GM23248 (cell line): Measurements from ENCODE around the gene GBP6. TPM values are rescaled to one million over a fixed set of nuclear protein-coding genes. Genes with fewer than 3 reads are reported as not detected.
"Not testable (repeated sequence)": the region's sequence is repeated elsewhere in the genome, so short reads cannot be mapped to it uniquely, and the experiment has no call there.

Experiments used
- DNase-seq: peaks from one replicate; pipeline ENCODE4 v3.0.0-alpha.2; 2015
- H2AFZ ChIP-seq: fragments of 200-600 bp; sonication (generic); 2 replicates; pipeline ENCODE4 v1.6.1; 2016; ENCODE audit warnings: antibody characterized with exemption
- H3F3A ChIP-seq: fragments of 200-600 bp; sonication (generic); 2 replicates; pipeline ENCODE4 v1.6.1; 2016; ENCODE audit warnings: mild to moderate bottlenecking, antibody characterized with exemption, mixed run types; ENCODE audit not compliant: insufficient read depth
- H3K27ac ChIP-seq: fragments of 200-600 bp; sonication (generic); 2 replicates; pipeline ENCODE4 v1.5.1; 2016; ENCODE audit warnings: mild to moderate bottlenecking
- H3K27me3 ChIP-seq: fragments of 200-600 bp; sonication (generic); replicated peaks from 2 replicates; pipeline ENCODE4 v1.6.1; 2016; ENCODE audit warnings: mild to moderate bottlenecking; ENCODE audit not compliant: insufficient read depth
- H3K36me3 ChIP-seq: fragments of 200-600 bp; sonication (generic); 2 replicates; pipeline ENCODE4 v1.6.1; 2016; ENCODE audit warnings: low read depth, mild to moderate bottlenecking
- H3K4me1 ChIP-seq: fragments of 200-600 bp; sonication (generic); 2 replicates; pipeline ENCODE4 v1.6.1; 2016; ENCODE audit warnings: mild to moderate bottlenecking; ENCODE audit not compliant: insufficient read depth
- H3K4me2 ChIP-seq: fragments of 200-600 bp; sonication (generic); one replicate; pipeline ENCODE4 v1.6.1; 2016; ENCODE audit warnings: mild to moderate bottlenecking; ENCODE audit not compliant: unreplicated experiment
- H3K4me3 ChIP-seq: fragments of 200-600 bp; sonication (generic); 2 replicates; pipeline ENCODE4 v1.5.1; 2016; ENCODE audit warnings: mild to moderate bottlenecking
- H3K79me2 ChIP-seq: fragments of 200-600 bp; sonication (generic); 2 replicates; pipeline ENCODE4 v1.6.1; 2016; ENCODE audit warnings: mild to moderate bottlenecking; ENCODE audit not compliant: insufficient read depth
- H3K9ac ChIP-seq: fragments of 200-600 bp; sonication (generic); 2 replicates; pipeline ENCODE4 v1.6.1; 2016; ENCODE audit warnings: mild to moderate bottlenecking
- H3K9me2 ChIP-seq: fragments of 200-600 bp; sonication (generic); 2 replicates; pipeline ENCODE4 v1.6.1; 2016; ENCODE audit warnings: mixed run types, mild to moderate bottlenecking, moderate library complexity; ENCODE audit not compliant: insufficient read depth
- H3K9me3 ChIP-seq: fragments of 200-600 bp; sonication (generic); one replicate; pipeline ENCODE4 v1.6.1; 2017; ENCODE audit warnings: low read depth
- H4K20me1 ChIP-seq: fragments of 200-600 bp; sonication (generic); 2 replicates; pipeline ENCODE4 v1.6.0; 2016; ENCODE audit not compliant: insufficient read depth
- EZH2 ChIP-seq: fragments of 200-600 bp; sonication (generic); IDR thresholded peaks from 2 replicates; pipeline ENCODE4 v1.6.1; 2018; ENCODE audit warnings: antibody characterized with exemption, mild to moderate bottlenecking; ENCODE audit not compliant: insufficient read depth, poor library complexity, severe bottlenecking
- EZH2phosphoT487 ChIP-seq: fragments of 200-600 bp; sonication (generic); IDR thresholded peaks from 2 replicates; pipeline ENCODE4 v1.6.1; 2018; ENCODE audit warnings: antibody characterized with exemption, moderate library complexity, mild to moderate bottlenecking, low read depth; ENCODE audit not compliant: insufficient read depth
- WGBS, 2 experiments: methylation state at CpG; one replicate each; pipeline ENCODE4 v1.1.6; 2015 to 2017; ENCODE audit warnings: low lambda C conversion rate in 2 of 2, low coverage in 1 of 2; ENCODE audit errors: missing lambda C conversion rate in 2 of 2; 5-methylcytosine and 5-hydroxymethylcytosine counted together
- in situ Hi-C: fragments of 300-500 bp; cut with MboI; formaldehyde crosslinking; loops from 2 replicates; pipeline ENCODE4 v1.15.0; 2020
- polyA plus RNA-seq: library from polyadenylated mRNA; unstranded; fragments of >200 nt; fragmentation: Nextera tagmentation; extraction: Ambion mirVana; gene quantifications from 2 replicates; pipeline ENCODE4 v1.2.1, GENCODE V29; 2016
- total RNA-seq: library from RNA; depleted of rRNA; stranded (reverse); fragments of >200 nt; shearing (Covaris generic); gene quantifications from 2 replicates; pipeline ENCODE4 v1.2.3, GENCODE V29; 2014; rRNA removed

The GBP6 gene
- total and polyA plus RNA-seq, 2 experiments from 2014 or later: not detected

DNA sequence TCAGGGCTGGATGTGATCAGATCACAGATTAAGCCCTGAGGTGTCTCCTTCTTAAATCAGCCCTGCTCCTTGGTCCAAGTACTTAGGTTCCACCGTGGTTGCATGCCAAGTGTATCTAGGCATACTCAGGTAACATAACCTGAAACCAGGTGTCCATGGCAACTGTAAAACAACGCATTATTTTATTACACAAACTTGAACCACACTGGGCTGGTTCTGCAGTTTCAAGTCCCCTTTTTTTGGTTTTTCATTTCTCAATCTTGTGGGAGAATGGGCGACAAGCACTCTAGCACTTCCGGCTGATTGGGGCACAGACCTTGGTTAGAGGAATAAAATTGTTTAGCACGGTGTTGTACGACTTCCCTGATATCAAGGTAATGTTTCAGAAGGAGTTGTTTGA lies 65.2 kb downstream of the GBP6 start:
- H3K27ac ChIP-seq: no peak overlapping the region
- H3K4me1 ChIP-seq: no peaks in the 10 kb centered on the region
- H3K79me2 ChIP-seq: no peaks in the 10 kb centered on the region
- 62 to 67% methylated on average over 6 of the region's 6 CpGs for WGBS, 2 experiments
- TF ChIP-seq EZH2 (no peak), EZH2phosphoT487 (no peak)
- no peaks in the 10 kb centered on the region; the same call in 1 of the 2 replicates for H3K27me3 ChIP-seq
- no peak overlapping the region for H2AFZ ChIP-seq
- H3K9me2 ChIP-seq: no peaks in the 10 kb centered on the region
- no peak overlapping the region for H3K4me3 ChIP-seq
- H3K36me3 ChIP-seq: no peaks in the 10 kb centered on the region
- no peak overlapping the region for H3K4me2 ChIP-seq
- H3K9me3 ChIP-seq: no peaks in the 10 kb centered on the region
- no peak overlapping the region for H3K9ac ChIP-seq
- no peaks in the 10 kb centered on the region for H4K20me1 ChIP-seq
- H3F3A ChIP-seq: no peaks in the 10 kb centered on the region
- no peak for DNase-seq
- in situ Hi-C loops: loop anchor here (25.0 kb wide), 1 partner anchor 817 kb away; no protein-coding TSS in a partner anchor

DNA sequence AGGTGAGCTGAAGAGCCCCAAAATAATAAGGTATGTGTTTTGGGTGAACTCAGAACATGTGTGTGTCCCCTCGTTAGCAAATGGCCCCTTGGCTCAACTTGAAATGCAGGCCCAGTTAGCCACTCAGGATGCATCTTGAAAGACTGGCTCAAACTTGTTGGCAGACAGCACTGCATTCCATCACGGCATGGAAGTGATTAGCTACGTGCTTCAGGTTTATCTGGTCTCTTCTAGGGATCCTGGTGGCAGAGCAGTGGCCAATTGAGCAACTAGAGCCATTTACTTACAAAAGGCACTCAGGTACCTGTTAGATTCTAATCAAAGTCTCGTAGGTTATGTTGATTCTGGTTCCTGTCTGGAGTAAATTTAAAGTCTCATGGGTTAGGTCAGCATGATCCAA lies 65.8 kb downstream of the GBP6 start:
- H3K36me3 ChIP-seq, H3K4me3 ChIP-seq, H3K4me1 ChIP-seq, H4K20me1 ChIP-seq, H3K79me2 ChIP-seq, H2AFZ ChIP-seq, H3K4me2 ChIP-seq, H3K27me3 ChIP-seq, H3K9ac ChIP-seq, H3K27ac ChIP-seq, H3K9me2 ChIP-seq, H3F3A ChIP-seq, DNase-seq, H3K9me3 ChIP-seq: not testable (repeated sequence)
- in situ Hi-C loops: loop anchor here (25.0 kb wide), 1 partner anchor 817 kb away; no protein-coding TSS in a partner anchor
- WGBS, 2 experiments: 0 to 30% methylated on average over 2 of the region's 4 CpGs

DNA sequence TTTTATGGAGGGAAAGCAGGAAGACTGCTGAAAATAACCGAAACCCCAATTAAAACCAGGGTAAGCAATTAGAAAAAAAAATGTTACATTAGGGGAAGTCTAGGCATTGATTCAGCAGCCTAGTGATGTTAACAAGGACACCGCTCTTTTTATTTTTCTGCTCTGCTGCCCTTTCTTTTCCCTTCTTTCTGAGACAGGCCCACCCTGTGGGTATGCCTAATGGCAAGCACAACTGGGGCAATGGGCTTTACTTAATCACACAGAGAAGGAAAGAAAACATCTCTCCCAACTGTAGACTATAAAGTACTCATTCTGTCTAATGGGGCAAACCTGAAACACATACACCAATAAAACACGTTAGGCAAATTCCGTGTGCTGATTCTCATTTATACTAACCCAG lies 69.6 kb downstream of the GBP6 start:
- Histone ChIP-seq H3K79me2 (no peaks in the 10 kb centered on the region), H3K36me3 (no peaks in the 10 kb centered on the region), H2AFZ (no peak overlapping the region), H3K9me2 (no peaks in the 10 kb centered on the region), H3K4me3 (no peak overlapping the region), H3K27ac (no peak overlapping the region), H4K20me1 (no peaks in the 10 kb centered on the region), H3F3A (no peaks in the 10 kb centered on the region), H3K4me2 (no peak overlapping the region), H3K9me3 (no peaks in the 10 kb centered on the region), H3K9ac (no peak overlapping the region), H3K4me1 (no peaks in the 10 kb centered on the region), H3K27me3 (peaks cover 6% of the 10 kb centered on the region)
- in situ Hi-C loops: loop anchor here (25.0 kb wide), 1 partner anchor 821 kb away; no protein-coding TSS in a partner anchor
- WGBS, 2 experiments: 78 to 84% methylated on average over 4 of the region's 4 CpGs
- no peak for DNase-seq
- no peak for TF ChIP-seq EZH2
- TF ChIP-seq EZH2phosphoT487: no peak

DNA sequence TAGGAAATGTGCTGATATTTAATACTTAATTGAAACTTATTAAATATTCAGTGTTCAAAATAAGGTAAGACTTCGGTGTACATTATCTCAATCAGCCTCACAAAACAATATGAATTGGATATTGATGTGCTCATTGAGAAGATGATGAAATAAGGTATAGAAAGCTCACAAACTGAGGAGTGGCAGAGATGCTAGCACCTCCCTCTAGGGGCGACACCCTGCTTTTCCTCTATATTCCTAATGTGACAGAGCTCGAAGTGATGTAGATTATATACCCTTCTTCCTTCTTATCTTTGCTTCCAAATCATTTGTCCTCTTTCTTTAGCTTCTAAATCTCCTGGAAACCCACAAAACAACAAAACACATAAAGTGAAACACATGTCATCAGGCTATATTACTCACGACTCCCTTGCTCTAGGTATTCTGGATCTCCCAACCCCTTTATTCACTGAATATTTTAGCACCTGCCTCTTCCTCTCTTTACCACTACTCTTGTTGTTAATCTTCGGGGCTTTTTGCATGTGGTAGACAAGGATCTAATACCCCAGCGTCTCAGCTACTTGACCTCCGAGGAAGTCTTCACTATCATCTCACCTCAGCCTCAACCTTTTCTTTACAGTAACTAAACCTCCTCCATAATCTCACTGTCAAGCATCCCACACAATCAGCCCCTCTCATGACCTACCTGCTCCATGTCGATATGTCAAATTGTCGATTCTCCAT lies 70.4 kb downstream of the GBP6 start:
- in situ Hi-C loops: loop anchor here (25.0 kb wide), 1 partner anchor 822 kb away; no protein-coding TSS in a partner anchor
- H3K4me3 ChIP-seq, H3K36me3 ChIP-seq, H3F3A ChIP-seq, H2AFZ ChIP-seq, H3K9me2 ChIP-seq, H3K9me3 ChIP-seq, H3K4me2 ChIP-seq, H3K27ac ChIP-seq, H4K20me1 ChIP-seq, H3K4me1 ChIP-seq, H3K27me3 ChIP-seq, H3K9ac ChIP-seq, DNase-seq, H3K79me2 ChIP-seq: not testable (repeated sequence)
- 58 to 64% methylated on average over 9 of the region's 9 CpGs for whole genome bisulfite sequencing, 2 experiments

Other genes starting within 250 kb of the GBP6 start
- gene GBP2, start 237.9 kb upstream of the GBP6 start, total RNA-seq: 5.4 and 9.3 TPM in 2 replicates
- gene GBP2, start 237.9 kb upstream of the GBP6 start, polyA plus RNA-seq: 3.3 and 4.8 TPM in 2 replicates
- not detected in 2 replicates for gene GBP7, start 188.1 kb upstream of the GBP6 start, total RNA-seq
- not detected in 2 replicates for gene GBP7, start 188.1 kb upstream of the GBP6 start, polyA plus RNA-seq
- not detected in 2 replicates for gene GBP4, start 165.1 kb upstream of the GBP6 start, total RNA-seq
- 0.03 TPM in 1 of 2 replicates, not detected in the other for gene GBP4, start 165.1 kb upstream of the GBP6 start, polyA plus RNA-seq
- gene GBP5, start 91.2 kb upstream of the GBP6 start, total RNA-seq: 0.43 and 2.0 TPM in 2 replicates
- gene GBP5, start 91.2 kb upstream of the GBP6 start, polyA plus RNA-seq: 1.2 and 1.3 TPM in 2 replicates
- 0.32 and 0.63 TPM in 2 replicates for gene LRRC8B, start 160.8 kb downstream of the GBP6 start, total RNA-seq
- gene LRRC8B, start 160.8 kb downstream of the GBP6 start, polyA plus RNA-seq: 0.33 and 0.54 TPM in 2 replicates